ENCODE data around the gene SBK2.
"Not testable (repeated sequence)": the region's sequence is repeated elsewhere in the genome, so short reads cannot be mapped to it uniquely, and the experiment has no call there.

Gene SBK2

DNA sequence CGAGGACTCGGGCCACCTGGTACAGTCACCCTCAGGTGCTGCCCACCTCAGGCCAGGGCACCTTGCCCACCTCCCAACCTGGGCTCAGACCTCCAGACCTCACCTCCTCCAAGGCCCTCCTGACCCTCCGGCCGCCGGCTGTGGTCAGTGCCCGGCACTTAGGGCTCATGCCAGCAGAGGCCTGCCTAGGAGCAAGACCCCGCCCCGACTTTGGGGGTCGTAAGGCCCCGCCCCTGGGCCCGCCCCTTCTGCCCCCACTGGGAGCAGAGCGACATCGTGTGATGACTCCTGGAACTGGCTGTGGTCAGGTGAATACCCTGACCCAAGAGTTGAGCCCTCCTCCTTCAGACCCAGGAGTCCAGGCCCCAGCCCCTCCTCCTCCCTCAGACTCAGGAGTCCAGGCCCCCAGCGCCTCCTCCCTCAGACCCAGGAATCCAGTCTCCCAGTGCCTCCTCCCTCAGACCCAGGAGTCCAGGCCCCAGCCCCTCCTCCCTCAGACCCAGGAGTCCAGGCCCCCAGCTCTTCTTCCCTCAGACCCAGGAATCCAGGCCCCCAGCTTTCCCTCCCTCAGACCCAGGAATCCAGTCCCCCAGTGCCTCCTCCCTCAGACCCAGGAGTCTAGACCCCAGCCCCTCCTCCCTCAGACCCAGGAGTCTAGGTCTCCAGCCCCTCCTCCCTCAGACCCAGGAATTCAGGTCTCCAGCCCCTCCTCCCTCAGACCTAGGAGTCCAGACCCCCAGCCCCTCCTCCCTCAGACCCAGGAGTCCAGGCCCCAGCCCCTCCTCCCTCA is at the start of gene SBK2:
Gene SBK2, minus strand, starts transcription at position 183 of the 790 bp plus-strand sequence. CDS start 839 bp downstream, outside the sequence.
- DNase-seq (ENCODE audit: low spot score): no peak

DNA sequence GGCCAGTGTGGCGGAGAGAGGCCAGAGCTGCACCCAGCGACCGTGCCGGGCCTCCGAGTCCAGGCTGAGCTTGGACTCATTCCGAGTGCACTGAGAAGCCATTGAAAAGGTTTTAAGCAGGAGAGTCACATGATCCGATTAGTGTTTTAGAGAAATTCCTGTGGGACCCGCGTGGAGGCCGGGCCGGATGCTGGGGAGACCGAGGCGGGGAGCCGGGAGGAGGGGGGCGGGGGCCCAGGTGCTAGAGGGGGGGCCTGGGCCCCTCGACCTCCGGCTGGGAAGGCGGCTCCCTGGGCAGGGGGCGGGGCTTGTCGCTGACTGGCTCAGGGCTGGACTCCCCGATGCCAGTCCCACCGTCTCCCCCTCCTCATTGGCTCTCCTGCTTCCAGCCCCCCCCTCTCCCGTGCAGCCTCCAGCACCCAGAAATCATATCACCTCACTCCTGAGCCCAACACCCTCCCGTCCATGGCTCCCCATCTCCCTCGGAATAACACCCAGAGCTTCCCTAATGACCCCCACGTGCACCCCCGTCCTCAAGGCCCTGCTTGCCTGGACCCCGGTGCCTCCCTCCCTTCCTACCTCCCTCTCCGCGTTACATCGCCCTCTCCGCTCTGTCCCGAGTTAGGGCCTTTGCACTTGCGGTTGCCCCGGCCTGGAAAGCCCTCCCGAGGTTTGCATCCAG is 48.9 kb upstream of the SBK2 start:
- peak; percentile 75 for DNase-seq (ENCODE audit: low spot score)

DNA sequence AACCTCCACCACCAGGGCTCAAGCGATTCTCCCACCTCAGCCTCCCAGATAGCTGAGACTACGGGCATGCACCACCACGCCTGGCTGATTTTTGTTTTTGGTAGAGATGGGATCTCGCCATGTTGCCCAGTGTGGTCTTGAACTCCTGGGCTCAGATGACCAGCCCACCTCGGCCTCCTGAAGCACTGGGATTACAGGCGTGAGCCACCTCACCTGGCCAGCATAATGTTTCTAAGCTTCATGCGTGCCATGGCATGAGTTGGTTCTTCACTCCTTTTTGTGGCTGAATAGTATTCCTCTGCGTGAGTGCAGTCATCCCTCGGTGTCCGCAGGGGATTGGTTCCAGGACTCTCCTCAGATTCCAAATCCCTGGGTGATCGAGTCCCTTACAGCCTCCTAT is 47.9 kb upstream of the SBK2 start:
- DNase-seq (ENCODE audit: low spot score): no peak

DNA sequence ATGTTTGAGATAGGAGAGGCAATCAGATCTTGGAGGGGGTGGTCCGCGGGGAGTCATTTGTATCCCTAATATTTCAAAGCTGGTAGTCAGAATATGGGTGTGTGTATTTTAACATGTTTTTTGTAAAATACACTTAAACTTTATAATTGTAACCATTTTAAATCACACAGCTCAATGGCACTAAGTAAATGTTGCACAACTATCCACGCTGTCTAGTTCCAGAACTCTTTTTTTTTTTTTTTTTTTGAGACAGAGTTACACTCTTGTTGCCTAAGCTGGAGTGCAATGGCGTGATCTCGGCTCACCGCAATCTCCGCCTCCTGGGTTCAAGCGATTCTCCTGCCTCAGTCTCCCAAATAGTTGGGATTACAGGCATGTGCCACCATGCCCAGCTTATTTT is 47.0 kb upstream of the SBK2 start:
- DNase-seq (ENCODE audit: low spot score): not testable (repeated sequence)

- not testable (repeated sequence) for DNase-seq (ENCODE audit: low spot score)
These were observed 45.4 kb upstream of the SBK2 start for GRCh38 chr19:55582284-55582683.

GRCh38 chr19:55581823-55582223 is 44.9 kb upstream of the SBK2 start:
- no peak for DNase-seq (ENCODE audit: low spot score)

DNA sequence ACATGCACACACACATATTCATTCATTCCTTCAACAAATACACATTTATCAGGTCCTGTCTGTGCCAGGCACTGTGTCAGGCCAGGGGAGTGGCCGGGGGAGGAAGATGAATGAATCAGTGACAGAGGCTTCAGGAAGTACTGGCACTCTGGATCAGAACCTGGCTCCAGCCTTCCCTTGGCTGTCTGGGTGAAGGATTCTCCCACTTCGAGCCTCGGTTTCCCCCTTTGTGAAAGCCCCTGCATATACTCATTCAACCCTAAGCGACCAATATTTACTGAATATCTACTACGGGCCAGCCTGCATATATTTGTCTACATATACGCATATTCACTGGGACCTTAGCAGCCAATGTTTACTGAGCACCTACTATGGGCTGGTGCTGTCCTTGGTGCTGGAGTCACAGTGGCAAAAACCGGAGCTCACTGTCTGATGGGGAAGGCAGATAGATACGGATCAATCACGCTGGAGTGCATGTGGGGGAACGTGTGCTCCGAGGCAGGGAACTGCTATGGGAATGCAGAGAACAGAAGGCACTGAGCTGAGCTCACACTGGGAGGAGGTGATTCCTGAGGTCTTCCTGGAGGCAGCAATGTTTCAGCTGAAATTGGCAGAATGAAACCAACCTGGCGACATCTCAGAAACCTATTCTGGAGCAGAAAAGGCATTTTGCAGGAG is 44.4 kb upstream of the SBK2 start:
- no peak for DNase-seq (ENCODE audit: low spot score)

- peak; percentile 94 for DNase-seq (ENCODE audit: low spot score)
These were observed 43.8 kb upstream of the SBK2 start, which contains the start of gene ZNF579 for GRCh38 chr19:55580628-55581144. TSS of gene ZNF579 (minus strand) at chr19:55580848. CDS start at chr19:55579639, 1,209 bp downstream.

DNA sequence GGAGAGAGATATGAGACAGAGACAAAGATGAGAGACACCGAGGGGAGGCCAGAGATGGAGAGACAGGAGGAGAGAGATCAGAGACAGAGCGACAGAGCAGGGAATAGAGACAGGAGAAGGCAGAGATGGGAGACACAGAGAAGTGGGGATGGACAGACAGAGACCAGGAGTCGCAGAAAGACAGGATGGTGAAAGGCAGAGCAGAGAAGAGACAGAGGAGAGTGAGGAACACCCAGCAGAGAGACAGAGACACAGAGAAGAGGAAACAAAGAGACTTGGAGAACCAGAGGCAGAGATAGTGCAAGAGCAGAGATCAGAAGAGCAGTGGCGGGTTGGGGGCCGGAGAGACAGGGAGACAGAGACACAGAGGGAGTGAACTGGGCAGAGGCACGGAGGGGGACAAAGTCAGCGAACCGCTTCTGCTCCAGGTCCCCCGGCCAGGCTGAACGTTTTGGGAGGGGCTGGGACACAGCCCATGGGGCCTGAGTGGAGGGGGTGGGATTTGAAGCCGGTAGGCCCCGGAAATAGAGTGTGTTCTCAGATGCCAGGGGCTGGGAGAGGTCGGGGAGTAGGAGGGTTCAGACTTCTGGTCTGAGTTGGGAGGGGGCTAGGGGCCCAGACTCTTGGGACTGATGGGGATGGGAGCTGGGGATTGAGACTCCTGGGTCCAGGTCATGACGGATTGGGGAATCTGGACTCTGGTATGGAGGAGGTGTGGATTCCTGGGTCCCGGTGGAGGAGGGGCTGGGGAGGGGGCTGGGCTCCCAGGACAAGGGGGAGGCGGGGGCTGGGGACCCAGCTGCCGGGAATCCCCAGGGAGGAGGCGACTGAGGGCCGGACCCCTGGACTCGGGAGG is 43.1 kb upstream of the SBK2 start:
- DNase-seq (ENCODE audit: low spot score): peak; percentile 53

DNA sequence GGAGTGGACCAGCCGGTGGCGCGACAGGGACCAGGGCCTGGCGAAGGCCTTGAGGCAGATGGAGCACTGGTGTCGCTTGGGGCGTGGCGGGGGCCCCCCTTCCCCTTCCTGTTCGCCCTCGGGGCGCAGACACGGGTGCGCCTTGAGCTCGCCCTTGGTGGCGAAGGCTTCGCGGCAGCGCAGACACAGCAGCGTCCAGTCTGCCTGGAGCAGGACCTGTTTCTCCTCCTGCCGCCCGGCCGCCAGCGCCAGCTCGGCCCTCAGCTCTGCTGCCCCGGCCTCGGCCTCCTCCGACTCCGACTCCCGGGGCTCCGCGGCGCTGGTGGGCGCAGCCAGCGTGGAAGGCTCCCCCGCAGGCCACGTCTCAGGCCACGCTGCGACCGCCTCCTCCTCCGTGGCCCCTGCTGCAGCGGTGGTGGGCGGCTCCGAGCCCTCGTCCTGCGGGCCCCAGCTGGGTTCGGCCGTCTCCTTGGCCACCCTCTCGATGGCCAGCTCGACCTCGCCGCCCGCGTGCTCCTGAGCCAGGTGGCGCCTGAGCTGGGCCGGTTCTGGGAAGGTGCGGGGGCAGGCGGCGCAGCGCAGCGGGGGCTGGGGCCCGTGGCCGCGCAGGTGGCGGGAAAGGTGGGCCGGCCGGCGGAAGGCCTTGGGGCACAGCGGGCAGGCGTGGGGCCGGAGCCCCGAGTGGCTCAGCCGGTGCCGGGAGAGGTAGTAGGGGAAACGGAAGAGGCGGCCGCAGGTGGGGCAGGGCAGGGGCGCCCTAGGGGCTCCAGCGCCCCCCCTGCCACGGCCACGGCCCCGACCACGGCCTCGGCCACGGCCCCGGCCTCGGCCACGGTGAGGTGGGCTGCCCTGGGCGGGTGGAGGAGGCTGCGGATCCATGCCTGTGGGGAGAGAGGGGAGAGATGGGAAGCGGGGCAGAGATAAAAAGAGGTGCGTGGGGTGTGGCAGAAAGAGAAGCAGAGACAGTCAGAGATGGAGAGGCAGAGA is 42.1 kb upstream of the SBK2 start:
- DNase-seq (ENCODE audit: low spot score): no peak

GRCh38 chr19:55578031-55578760 is 41.3 kb upstream of the SBK2 start:
- no peak for DNase-seq (ENCODE audit: low spot score)

GRCh38 chr19:55576746-55577145 is 39.8 kb upstream of the SBK2 start:
- DNase-seq (ENCODE audit: low spot score): no peak

DNA sequence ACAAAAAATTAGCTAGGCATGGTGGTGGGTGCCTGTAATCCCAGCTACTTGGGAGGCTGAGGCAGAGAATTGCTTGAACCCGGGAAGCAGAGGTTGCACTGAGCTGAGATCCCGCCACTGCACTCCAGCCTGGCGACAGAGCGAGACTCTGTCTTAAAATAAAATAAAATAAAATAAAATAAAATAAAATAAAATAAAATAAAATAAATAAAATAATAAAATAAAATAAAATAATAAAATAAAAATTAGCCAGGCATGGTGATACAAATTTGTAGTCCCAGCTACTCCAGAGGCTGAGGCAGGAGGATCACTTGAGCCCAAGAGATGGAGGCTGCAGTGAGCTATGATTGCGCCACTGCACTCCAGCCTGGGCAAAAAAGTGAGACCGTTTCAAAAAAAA is 37.0 kb upstream of the SBK2 start:
- DNase-seq (ENCODE audit: low spot score): not testable (repeated sequence)

DNA sequence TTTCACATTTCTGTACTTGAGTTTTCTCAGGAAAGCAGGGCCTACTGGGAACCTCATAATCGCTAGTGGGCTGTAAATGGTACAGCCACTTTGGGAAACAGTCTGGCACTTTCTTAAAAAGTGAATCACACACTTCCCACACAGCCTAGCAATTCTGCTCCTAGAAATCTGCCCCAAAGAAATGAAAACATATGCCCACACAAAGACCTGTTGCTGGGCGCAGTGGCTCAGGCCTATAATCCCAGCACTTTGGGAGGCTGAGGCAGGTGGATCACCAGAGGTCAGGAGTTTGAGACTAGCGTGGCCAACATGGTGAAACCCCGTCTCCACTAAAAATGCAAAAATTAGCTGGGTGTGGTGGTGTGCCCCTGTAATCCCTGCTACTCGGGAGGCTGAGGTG is 32.5 kb upstream of the SBK2 start:
- DNase-seq (ENCODE audit: low spot score): not testable (repeated sequence)

DNA sequence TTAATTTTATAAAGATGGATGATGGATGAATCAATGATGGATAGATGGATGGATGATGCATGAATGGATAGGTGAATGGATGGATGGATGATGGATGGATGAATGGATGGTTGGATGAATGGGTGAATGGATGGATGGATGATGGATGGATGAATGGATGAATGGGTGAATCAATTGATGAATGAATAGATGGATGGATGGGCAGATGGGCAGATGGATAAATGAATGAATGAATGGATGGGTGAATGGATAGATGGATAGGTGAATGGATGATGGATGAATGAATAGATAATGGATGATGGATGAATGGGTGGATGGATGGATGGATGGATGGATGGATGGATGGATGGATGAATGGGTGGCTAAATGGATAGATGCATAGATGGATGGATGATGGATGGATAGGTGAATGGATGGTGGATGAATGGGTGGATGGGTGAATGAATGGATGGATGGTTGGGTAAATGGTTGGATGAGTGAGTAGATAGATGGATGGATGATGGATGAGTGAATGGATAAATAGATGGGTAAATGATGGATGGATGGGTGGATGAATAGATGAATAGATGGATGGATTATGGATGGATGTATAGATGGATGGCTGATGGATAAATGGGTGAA is 30.9 kb upstream of the SBK2 start:
- no peak for DNase-seq (ENCODE audit: low spot score)

DNA sequence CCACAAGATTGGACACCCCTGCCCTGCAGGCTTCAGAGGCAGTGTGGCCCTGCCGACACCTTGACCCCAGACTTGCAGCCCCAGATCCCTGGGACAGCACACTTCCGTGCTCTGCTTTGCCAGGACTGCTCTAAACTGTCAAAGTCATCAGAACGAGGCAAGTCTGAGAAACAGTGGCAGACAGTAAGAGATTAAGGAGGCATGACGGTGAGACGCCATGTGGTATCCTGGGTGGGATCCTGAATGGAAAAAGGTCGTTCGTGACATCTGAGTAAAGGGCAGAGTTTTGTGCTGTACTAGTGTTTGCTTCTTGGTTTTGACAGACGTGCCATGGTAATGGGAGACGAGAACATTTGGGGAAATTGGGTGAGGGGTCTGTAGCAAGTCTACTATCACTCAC is 29.9 kb upstream of the SBK2 start:
- DNase-seq (ENCODE audit: low spot score): no peak

DNA sequence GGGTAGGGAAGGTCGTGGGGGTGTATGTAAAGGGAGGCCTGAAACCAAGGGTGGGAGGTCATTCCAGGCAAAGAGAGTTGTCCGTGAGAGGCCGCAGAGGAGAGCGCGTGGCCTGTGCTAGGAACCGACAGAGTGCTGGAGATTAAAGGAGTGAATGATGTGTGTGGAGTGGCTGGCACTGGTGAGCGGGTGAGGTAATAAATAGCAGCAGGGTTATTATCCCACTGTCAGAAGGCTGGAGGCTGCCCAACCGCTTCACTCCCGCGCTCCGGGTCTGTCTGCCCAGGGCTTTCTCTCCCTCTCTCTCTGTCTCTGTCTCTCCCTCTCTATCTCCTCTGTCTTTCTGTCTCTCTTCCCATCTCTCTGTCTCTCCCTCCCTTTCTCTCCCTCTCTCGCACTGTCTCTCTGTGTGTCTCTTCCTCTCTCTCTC is 26.3 kb upstream of the SBK2 start:
- peak; percentile 58 for DNase-seq (ENCODE audit: low spot score)

- no peak for DNase-seq (ENCODE audit: low spot score)
These were observed 22.8 kb upstream of the SBK2 start for GRCh38 chr19:55559684-55560083.

- no peak for DNase-seq (ENCODE audit: low spot score)
These were observed 17.8 kb upstream of the SBK2 start for GRCh38 chr19:55554741-55555152.
